HG02588 (cell line): ENCODE data around the gene SMCO4.

Source experiments
- ATAC-seq: cut with Tn5 transposase; IDR thresholded peaks from one replicate; pipeline ENCODE4 v1.9.1; 2021; ENCODE audit warnings: mild to moderate bottlenecking, moderate library complexity; ENCODE audit not compliant: unreplicated experiment

The SMCO4 gene

DNA sequence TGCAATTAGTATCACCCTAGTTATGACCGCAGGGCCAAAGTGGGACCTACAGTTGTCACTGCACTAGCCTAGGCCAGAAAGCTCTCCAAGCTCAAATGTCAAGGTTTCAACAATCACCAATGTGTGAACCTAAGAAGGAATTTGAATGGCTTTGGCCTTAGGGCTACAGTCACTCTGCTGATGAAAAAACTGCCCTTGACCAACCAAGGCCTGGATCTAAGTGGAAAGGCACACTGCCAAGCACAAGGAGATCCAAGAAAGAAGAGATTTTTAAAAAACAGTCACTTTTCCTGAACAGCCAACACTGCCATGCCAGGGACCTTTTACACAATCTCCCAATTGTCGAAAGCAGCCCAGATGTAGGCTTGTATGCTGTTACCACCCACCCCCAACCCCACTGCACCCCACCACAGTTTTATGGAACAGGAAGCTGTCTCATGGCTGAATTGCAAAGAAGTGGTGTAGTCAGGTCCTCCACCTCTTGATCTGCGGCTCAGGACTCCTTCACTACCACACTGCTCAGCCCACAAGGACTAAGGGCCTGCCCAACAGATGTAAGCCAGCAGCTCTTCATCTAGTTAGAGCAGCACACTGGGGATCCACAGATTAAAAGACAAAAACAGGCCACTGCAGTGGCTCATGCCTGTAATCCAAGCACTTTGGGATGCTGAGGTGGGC, 32.9 kb downstream of the SMCO4 start:
- no peak for ATAC-seq

DNA sequence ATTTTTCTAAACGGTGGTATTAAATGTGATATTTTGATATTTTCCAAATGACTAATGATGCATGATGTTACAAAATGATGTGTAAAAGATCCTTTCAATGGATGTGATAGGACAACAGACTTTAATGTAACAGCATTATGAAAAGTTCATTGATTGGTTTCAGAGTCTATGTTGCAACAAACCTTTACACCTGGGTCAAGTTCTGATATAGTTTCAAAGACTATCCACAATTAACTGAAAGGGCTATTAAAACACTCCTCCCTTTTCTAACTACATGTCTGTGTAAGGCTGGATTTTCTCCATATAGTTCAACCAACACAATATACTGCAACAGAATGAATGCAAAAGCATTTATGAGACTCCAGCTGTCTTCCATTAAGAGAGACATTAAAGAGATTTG, 35.7 kb downstream of the SMCO4 start:
- ATAC-seq = no peak

DNA sequence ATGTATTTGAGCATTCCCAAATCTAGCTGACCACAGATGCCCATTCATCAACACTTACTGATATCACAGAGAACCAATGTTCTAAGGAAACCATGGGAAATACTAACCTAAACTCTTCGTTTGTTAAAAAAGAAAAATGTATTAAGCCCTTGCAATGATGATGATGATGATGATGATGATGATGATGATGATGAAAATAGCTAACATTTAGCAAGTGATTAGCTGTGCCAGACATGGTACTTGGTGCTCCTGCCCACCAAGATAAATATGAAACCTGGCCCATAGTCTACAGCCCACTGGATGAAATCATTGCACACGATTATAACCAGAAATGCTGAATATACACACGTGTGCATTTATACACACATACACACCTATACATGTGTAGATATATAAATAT, 37.5 kb downstream of the SMCO4 start:
- no peak for ATAC-seq

DNA sequence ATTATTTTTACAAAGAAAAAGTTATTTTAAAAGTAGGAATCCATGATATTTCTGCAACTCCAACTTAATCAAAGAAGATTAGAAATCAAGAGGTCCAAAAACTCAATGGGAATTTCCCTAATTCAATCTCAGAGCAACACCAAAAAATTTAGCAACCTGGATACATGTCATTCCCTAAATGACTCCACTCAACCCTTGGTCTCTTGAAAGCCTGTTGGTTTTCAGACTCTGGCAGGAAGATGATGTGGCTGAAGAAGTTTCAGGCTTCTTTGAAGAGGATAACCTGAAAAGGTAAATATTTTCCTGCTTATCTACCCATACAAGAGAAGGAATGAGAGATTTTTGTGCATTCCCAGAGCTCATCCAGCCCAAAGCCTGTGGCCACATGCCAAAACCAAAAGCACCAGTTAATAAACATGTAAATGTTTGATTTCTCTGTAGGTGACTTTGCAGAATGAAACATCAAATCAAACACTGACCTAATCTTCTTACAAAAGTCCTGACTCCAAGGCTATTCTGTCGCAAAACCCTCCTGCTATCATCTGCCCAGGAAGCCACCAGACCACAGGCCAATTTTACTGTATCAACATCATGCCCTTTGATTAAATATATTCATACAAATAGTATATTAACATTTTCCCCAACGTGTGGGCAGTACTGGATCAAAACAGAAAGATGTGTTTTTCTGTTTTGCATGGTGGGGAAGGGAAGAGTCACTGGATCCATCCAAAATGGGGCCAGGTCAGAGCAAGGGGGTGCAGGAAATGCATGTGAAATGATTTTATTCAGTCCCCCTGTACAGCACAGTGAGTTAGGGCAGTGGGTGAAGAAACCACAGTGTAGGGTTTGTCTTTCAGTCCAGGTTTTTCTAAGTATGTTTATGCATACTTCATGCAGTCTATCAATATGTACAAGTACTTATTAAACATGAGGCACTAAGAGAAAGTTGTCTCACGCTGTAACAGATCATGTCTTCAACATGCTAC, 38.8 kb downstream of the SMCO4 start:
- ATAC-seq = no peak

DNA sequence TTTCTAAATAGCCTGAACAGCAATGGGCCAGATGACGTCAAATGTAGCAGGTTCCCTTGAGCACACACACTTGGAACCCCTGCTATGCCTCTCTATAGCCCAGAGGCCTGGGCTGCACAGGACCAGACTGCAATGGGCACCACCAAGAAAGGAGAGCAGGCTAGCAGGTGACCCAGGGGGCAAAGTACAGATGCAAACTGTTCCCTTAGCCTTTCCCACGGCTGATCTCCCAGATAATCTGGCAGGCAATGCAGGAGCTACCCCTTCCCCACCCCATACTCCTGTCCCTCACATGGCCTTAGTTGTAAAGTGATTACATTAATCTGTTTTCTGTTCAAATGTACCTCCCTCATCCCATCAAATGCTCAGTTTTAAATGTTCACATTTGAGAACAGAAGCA, 41.3 kb downstream of the SMCO4 start:
- no peak for ATAC-seq

DNA sequence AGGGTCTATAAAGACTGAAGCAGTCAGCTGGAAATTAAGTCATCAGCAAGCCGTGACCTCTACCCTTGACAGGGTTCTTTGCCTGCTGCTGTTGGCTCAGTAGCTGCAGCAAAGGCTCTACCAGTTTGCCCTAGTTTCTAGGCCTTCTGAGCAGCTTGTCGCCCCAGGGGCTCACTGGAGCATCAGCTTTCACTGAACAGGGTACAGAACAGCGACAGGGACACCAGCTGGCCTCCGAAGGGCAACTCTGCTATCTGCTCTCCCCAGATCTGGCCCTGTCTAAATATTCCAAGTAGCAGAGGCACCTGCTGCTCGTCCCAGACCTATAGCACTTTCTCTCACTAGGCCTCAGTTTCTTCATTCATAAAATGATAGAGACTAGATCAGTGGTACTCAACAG, 42.4 kb downstream of the SMCO4 start:
- no peak for ATAC-seq

DNA sequence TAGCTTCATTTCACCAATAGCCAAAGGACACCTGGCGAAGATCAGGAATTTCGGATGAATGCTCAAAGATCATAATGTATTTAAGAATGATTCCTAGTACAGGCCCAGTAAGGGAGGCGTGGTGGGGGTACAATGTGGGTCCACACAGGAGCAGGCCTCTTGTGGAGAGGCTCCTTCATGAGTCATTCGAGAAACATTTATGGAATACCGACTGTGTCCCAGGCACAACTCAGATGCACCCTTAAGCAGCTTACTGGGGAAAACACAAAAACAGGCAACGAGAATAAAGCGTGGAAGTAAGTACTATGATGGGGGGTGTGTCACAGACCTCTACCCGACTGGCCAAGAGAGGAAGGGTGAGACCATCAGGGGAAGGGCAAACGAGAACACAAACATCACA, 44.5 kb downstream of the SMCO4 start:
- ATAC-seq = no peak

DNA sequence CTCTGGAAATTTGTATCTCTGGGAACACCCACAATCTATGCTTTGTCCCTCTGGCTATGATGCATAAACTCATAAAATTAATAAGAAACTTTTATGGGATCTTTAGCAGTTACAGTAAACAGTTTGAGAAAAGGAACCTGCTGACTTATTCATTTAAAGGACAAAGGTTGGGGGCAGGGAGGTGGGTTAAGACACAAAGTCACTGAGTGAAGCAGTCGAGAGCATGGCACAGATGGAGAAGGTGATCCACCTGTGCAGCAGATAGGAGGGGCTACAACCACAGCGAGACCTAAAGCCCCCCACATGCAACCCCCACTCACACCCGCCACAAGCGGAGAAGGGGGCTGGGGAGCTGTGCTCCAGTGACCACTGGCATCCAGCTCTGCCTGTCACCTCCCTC, 45.0 kb downstream of the SMCO4 start:
- ATAC-seq = no peak

DNA sequence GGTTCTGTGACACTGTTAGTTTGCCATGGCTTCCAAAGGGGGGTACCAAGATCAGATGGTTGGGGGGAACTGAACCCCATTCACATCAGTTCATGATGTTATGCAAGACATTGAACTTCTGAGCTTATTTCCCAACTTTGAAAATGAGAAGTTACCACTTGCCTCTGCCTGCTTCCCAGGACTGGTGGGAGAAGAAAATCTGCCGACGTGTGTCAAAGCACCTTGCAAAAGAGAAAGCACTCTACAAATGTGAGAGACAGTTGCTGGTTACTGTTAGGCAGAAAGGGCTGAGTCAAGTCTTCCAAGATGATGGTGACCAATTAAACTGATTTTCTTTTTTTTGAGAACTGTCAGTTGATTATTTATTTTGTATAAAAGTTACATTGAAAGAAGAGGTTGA, 45.6 kb downstream of the SMCO4 start:
- no peak for ATAC-seq

DNA sequence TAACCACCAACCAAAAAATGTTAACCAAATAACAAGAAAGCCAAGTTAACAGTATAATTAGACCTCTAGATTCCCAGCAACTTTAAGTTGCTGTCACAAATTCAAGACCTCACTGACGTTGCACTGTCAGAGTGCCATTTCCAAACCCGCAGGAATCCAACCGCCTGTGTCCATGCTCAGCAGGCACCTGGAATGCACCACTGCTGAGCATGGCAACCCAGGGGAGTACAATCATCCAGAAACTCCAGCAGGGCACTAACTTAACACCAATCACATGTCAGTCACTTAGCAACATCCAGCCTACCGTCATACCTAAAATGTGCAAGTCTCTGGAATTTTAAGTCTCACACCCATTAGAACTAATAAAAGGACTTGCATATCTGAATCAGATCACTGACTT, 48.8 kb downstream of the SMCO4 start:
- no peak for ATAC-seq

DNA sequence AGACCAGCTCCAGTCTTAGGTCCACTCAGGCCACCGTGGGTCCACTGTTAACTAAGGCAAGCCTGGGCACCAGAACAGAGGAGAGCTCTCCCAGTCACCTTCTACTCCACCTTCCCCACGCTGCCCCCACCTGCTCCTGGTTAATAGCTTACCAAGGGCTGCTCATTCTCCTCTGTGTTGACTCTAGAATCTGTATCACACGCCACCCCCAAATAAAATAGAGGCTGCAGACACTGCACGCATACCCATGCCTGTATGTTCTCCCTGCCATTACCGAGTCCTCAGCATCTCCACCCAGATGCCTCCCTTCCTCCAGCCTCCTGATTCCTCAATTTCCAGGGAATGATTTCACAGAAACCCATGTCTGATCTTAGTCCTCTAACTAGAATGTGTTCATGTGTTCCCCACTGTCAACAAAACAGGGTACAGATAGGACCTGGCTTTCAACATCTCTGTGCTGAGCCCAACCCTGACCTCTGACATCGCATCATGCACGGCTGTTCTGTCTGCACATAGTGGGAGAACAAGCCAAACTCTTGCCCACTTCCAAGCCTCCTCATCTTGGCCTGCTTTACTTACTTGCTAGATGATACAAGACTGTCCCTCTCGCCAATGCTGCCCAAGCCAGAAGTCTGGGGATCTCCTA, 49.8 kb downstream of the SMCO4 start:
- ATAC-seq = no peak

DNA sequence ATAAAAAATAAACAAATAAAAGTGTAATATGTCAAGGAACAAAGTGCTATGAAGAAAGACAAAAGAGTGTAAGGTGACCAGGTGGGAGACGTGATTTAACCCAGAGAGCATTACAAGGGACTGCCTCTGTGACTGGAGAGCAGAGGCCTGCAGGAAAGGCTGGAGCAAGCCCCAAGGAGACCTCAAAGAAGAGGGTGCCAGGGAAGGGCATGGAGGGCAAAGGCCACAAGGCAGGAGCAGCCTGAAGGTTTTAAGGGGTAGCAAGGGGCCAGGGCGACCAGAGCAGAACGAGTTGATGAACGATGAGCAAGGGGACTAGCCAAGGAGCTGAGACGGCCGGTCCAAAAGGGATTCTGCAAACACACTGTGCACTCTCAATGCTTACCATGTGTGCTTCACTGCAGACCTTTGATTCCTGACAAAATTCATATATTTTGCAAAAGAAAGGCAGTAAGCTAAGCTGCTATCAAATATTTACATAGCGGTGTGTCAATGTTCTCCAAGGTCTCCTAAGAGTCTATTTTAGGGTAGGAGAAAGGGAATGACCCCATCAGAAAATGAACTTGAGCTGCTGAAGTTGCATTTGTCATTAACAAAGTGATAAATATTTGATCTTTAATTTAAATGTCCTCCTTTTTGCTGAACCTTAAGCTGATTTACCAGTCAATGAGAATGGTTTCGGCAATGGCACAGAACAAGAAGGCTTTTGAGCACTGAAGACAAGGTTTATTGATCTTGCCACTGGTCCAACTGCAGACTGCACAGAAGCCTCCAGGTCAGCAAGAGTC, 50.5 kb downstream of the SMCO4 start:
- ATAC-seq = no peak

DNA sequence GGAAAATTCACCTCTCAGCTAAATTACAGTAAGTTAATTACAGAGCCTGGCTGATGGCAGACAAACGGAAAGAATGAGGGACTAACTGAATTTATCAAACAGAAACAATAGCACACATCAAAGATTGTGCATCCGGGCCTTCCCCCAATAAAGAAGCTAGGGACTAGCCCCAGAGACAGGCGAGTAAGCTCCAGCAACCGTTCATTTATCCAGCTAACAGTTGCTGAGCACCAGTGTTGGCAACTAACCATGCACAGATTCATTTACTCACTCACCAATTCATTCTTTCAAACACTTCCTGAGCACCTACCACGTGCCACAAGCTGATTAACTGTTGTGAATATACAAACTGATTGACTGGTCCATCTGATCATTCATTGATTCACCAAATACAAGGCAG, 51.2 kb downstream of the SMCO4 start:
- no peak for ATAC-seq

DNA sequence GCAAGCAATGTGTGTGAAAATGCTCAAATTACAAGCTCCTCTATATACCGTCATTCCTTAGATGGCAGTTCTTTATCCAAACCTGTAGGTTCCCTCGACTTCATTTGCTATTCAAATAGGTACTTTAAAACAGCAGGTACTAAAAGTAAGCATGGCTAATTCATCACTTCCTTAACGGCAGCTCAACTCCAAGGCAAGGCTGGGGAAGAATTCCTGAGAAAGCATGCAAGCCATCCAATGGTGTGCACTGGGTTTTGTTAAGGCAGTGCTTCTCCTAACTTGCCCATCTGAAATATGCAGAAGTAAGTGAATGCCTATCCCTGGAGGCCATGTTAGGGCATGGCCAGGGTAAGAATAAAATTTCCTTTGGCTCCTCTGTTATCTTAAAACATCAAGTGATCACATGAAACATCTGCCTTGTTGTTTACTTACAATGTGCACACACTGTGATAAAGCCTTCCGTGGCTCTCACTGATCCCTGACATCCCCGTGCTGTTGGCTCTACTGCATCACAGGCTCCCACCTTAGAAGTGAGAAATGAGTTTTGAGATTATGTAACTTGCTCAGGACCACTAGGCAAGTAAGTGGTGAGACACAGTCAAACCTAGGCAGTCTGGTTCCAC, 52.1 kb downstream of the SMCO4 start:
- ATAC-seq = no peak

DNA sequence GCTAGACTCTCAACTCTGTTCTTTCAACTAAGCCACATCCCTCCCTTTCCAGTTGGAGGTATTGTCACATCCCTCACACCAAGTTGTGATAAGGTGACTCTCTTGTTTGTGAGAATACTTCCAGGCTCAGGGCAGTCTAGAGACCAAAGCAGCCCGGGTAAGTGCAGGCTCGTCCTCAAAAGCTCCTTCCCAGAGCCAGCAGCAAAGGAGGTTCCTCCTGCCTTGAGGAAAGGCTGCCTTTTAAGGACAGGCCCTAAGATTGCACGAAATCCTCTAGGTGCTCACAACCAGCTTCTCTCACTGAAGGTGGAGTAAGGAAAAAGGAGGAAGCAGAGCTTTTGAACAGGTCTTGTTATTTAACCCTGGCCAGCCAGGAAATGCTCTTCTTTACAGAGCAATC, 53.4 kb downstream of the SMCO4 start:
- no peak for ATAC-seq

DNA sequence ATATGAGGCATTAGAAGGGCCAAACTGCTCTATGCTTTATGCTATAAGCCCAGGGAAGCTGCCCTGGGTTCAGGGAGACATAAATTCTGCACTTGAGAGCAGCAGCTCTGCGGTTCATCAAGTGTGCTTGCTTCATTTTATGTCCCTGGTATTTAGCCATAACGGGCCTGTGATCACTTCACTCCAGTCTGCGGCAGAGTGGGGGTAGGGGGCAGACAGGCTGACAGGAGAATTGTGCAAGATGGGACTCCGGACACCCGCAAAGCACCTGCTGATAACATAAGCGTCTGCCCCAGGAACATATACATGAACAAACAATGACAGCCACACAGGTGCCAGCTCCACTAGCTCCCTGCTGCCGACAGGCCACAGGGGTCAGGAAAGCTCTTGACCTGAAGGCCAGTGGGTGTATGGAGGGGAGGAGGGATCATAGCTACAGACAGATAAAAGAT, 56.1 kb downstream of the SMCO4 start:
- ATAC-seq = no peak

DNA sequence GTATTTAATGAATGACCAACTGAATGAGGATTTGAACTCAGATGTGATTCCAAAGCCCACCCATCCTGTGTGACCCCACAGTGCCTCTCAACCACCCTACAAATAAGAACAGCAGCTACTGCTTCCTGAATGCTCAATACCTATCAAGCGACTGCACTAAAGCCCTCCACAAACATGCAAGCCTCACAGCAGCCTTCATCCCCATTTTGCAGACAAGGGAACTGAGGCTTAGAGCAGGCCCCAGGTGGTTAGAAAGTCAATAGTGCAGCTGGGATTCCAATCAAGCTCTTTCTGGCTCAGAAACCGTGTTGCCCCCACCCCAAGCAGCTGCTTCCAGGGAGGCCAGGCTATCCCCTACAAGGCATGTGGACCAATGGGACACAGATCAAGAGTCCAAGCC, 57.2 kb downstream of the SMCO4 start:
- ATAC-seq = no peak

DNA sequence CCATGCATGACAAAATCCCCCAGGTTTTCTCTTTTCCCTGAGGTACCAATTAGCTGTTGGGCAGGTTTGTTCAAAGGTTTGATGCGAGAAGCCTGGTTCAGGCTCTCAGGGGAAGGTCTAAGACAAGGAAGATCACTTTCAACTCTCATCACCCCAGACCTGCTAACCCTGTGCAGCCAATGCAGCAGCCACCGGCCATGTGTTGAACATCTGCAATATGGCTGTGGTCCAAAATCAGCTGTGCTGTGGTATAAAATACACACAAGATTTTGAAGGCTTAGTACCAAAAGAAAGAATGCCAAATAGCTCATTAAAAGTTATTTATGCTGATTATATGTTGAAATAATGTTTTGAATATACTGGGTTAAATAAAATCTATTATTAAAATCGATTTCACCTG, 58.5 kb downstream of the SMCO4 start:
- no peak for ATAC-seq

DNA sequence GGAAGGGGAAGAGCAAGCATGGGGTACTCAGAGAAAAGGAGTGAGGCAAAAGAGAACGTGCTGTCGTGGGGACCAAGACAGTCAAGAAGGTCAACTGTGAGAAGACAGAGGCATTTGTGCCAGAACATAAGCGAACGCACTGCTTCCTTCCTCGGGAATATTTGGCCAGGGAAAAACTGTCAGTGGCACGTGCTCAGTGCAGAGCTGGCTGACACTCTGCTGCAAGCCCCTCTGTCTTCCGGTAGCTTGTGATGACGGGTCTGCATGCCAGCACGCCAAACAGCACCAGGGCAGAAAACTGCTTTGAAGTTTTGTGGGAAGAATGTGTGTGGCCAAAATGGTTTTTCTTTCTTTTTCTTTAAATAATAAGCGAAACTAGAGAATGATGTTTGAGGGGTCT, 60.6 kb downstream of the SMCO4 start:
- no peak for ATAC-seq

DNA sequence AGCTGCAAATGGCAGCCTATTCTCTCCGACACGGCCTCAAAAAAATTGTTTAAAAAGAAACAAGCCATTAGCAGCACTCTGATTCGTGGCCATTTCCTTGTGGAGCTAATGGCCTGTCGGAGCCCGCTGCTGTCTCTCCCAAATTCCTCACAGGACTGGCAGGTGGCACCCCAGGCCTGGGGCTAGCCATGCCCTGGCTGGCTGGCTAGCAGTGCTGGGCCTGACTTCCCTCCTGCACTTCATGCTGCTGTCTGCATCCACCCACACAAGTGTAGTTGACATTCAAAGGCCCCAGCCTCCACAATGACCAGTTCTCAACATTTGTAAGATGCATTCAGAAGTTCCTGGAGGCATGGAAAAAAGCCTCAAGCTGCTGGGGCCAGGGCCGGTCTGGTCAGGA, 61.5 kb downstream of the SMCO4 start:
- ATAC-seq = no peak

DNA sequence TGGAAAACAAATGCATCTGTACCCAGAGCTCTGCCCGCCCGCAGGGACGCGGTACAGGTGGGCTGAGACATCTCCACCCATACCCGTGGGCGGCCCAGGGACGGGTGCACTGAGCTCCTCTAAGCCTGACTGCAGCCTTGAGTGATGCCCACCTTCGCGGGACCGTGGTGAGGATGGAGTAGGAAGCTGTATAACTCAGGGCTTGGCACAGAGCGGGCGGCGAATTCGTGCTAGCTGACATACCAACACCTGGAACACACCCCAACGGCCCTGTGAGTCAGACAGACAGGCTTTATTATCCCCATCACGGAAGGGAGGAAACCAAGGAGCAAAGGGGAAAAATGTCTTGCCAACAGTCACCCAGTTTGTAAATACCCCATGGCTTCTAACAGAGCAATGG, 61.9 kb downstream of the SMCO4 start:
- ATAC-seq = no peak
